ENCODE measurements around the gene ADARB2. TPM values are rescaled to one million over a fixed set of nuclear protein-coding genes. Genes with fewer than 3 reads are reported as not detected.
"Not testable (repeated sequence)": the region's sequence is repeated elsewhere in the genome, so short reads cannot be mapped to it uniquely, and the experiment has no call there.

Gene ADARB2
- total RNA-seq, 2 donors from 2014 or later, result 0.27 TPM; not detected in 1

GRCh38 chr10:1402016-1402770 lies 335.1 kb downstream of the ADARB2 start:
- DNase-seq (no peak), ATAC-seq (no peak)
- intact Hi-C loops (cut with DNase I), result no loop called here

- intact Hi-C loops (cut with DNase I), result no loop called here
- no peak for ATAC-seq
- no peak for DNase-seq
These were observed 336.0 kb downstream of the ADARB2 start for GRCh38 chr10:1401071-1401965.

- ATAC-seq (no peak), DNase-seq (no peak)
- intact Hi-C loops (cut with DNase I), result no loop called here
These were observed 336.9 kb downstream of the ADARB2 start for GRCh38 chr10:1400101-1401070.

GRCh38 chr10:1399431-1400100 lies 337.8 kb downstream of the ADARB2 start:
- intact Hi-C loops (cut with DNase I), result no loop called here
- DNase-seq, result no peak
- no peak for ATAC-seq

GRCh38 chr10:1398626-1399410 lies 338.5 kb downstream of the ADARB2 start:
- intact Hi-C loops (cut with DNase I), result no loop called here
- no peak for DNase-seq

GRCh38 chr10:1398116-1398515 lies 339.2 kb downstream of the ADARB2 start:
- DNase-seq; ATAC-seq; intact Hi-C loops (cut with DNase I): not testable (repeated sequence)

More at GRCh38 chr10:1398626-1399410, 338.5 kb downstream of the ADARB2 start:
- ATAC-seq, result no peak

- intact Hi-C loops (cut with DNase I), result no loop called here
- ATAC-seq (no peak), DNase-seq (no peak)
These were observed 341.1 kb downstream of the ADARB2 start for GRCh38 chr10:1396297-1396635.

GRCh38 chr10:1395481-1396296 lies 341.6 kb downstream of the ADARB2 start:
- ATAC-seq, result no peak
- intact Hi-C loops (cut with DNase I), result no loop called here
- no peak for DNase-seq

GRCh38 chr10:1395025-1395480 lies 342.3 kb downstream of the ADARB2 start:
- no peak for DNase-seq
- intact Hi-C loops (cut with DNase I), result no loop called here
- no peak for ATAC-seq

- ATAC-seq (no peak), DNase-seq (no peak)
- intact Hi-C loops (cut with DNase I), result no loop called here
These were observed 343.0 kb downstream of the ADARB2 start for GRCh38 chr10:1394155-1394912.

- ATAC-seq (no peak), DNase-seq (no peak)
- intact Hi-C loops (cut with DNase I), result no loop called here
These were observed 343.8 kb downstream of the ADARB2 start for GRCh38 chr10:1393481-1393880.

- intact Hi-C loops (cut with DNase I), result no loop called here
- DNase-seq (no peak), ATAC-seq (no peak)
These were observed 345.2 kb downstream of the ADARB2 start for GRCh38 chr10:1392127-1392526.

GRCh38 chr10:1390200-1390599 lies 347.1 kb downstream of the ADARB2 start:
- no peak for ATAC-seq
- DNase-seq, result no peak
- intact Hi-C loops (cut with DNase I), result no loop called here

- ATAC-seq, result no peak
- no peak for DNase-seq
- intact Hi-C loops (cut with DNase I), result no loop called here
These were observed 353.3 kb downstream of the ADARB2 start for GRCh38 chr10:1384026-1384425.

GRCh38 chr10:1382711-1383110 lies 354.6 kb downstream of the ADARB2 start:
- DNase-seq, result no peak
- intact Hi-C loops (cut with DNase I), result no loop called here

GRCh38 chr10:1381339-1381738 lies 356.0 kb downstream of the ADARB2 start:
- intact Hi-C loops (cut with DNase I), result no loop called here
- no peak for DNase-seq
- ATAC-seq, result no peak

More at GRCh38 chr10:1382711-1383110, 354.6 kb downstream of the ADARB2 start:
- ATAC-seq, result no peak

Measured in left cardiac atrium (tissue), 4 donors.